Measurements from ENCODE around the gene ATG5.

DNA sequence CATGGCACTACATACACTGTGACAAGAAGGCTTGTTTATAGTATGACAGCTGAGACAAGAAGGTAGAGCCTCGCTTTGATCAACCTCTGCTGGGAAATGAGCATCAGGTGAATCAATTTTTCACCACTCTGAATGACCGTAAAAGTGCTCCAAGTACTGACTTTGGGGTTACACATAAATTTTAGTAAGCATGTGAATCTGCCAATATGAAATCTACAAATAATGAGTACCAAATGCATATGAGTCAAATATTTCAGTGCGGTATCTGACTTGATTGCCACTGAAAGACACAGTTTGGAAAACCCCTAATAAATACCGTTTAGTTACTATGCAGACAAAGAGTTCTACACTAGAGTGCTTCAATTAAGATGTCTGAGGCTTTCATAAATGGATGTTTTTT is 77.8 kb downstream of the ATG5 start:
- TF ChIP-seq CTCF (IDR thresholded peaks at IDR 0.05) (no peak), POLR2A (IDR thresholded peaks at IDR 0.05) (no peak)

Data from heart left ventricle (tissue), 13 donors.